H9 (cell line): ENCODE measurements around the gene CMSS1. TPM values are rescaled to one million over a fixed set of nuclear protein-coding genes. Genes with fewer than 3 reads are reported as not detected.

Experiments used
- DNase-seq: peaks from one replicate; pipeline ENCODE4 v3.0.0-alpha.2; 2017
- H2AFZ ChIP-seq: one replicate; pipeline ENCODE4 v1.6.1; 2013; ENCODE audit warnings: mild to moderate bottlenecking, low read length, control low read depth, moderate library complexity
- H2AK5ac ChIP-seq: 2 replicates; pipeline ENCODE4 v1.6.1; 2013; ENCODE audit warnings: low read length, control low read depth, mixed read lengths; ENCODE audit not compliant: insufficient read length
- H2BK120ac ChIP-seq: one replicate; pipeline ENCODE4 v1.6.1; 2013; ENCODE audit warnings: low read depth, mild to moderate bottlenecking, low read length, control low read depth, inconsistent platforms; ENCODE audit not compliant: poor library complexity, severe bottlenecking
- H2BK12ac ChIP-seq: 2 replicates; pipeline ENCODE4 v1.6.1; 2013; ENCODE audit warnings: low read length, control low read depth, mixed read lengths, low read depth; ENCODE audit not compliant: insufficient read length
- H2BK15ac ChIP-seq: 2 replicates; pipeline ENCODE4 v1.6.1; 2013; ENCODE audit warnings: low read depth, low read length, control low read depth
- H2BK20ac ChIP-seq: one replicate; pipeline ENCODE4 v1.6.1; 2013; ENCODE audit warnings: low read depth, mild to moderate bottlenecking, low read length, control low read depth, inconsistent platforms; ENCODE audit not compliant: poor library complexity, severe bottlenecking
- H2BK5ac ChIP-seq: 2 replicates; pipeline ENCODE4 v1.6.1; 2013; ENCODE audit warnings: low read length, control low read depth, mixed read lengths; ENCODE audit not compliant: insufficient read length
- H3K14ac ChIP-seq: 2 replicates; pipeline ENCODE4 v1.6.1; 2013; ENCODE audit warnings: low read length, control low read depth; ENCODE audit not compliant: insufficient read depth
- H3K18ac ChIP-seq: 2 replicates; pipeline ENCODE4 v1.6.1; 2013; ENCODE audit warnings: low read depth, mild to moderate bottlenecking, mixed read lengths, low read length, control low read depth; ENCODE audit not compliant: insufficient read length
- H3K23ac ChIP-seq: 2 replicates; pipeline ENCODE4 v1.6.1; 2013; ENCODE audit warnings: low read length, control low read depth, mixed read lengths, low read depth; ENCODE audit not compliant: insufficient read length
- H3K23me2 ChIP-seq: 2 replicates; pipeline ENCODE4 v1.6.1; 2013; ENCODE audit warnings: low read depth, mild to moderate bottlenecking, mixed read lengths, low read length, control low read depth; ENCODE audit not compliant: insufficient read length, poor library complexity, severe bottlenecking
- H3K27ac ChIP-seq: 2 replicates; pipeline ENCODE4 v1.5.1; 2013; ENCODE audit warnings: low read length, control low read depth, mixed read lengths, low read depth; ENCODE audit not compliant: insufficient read length
- H3K27me3 ChIP-seq: 2 replicates; pipeline ENCODE4 v1.6.1; 2013; ENCODE audit warnings: low read length, control low read depth, inconsistent platforms; ENCODE audit not compliant: insufficient read depth
- H3K4ac ChIP-seq: 2 replicates; pipeline ENCODE4 v1.6.1; 2013; ENCODE audit warnings: low read depth, mild to moderate bottlenecking, control low read depth, inconsistent platforms, low read length, moderate library complexity
- H3K4me1 ChIP-seq: 2 replicates; pipeline ENCODE4 v1.6.1; 2013; ENCODE audit warnings: low read length, control low read depth, inconsistent platforms; ENCODE audit not compliant: insufficient read depth
- H3K4me2 ChIP-seq: 2 replicates; pipeline ENCODE4 v1.6.1; 2013; ENCODE audit warnings: low read length, control low read depth, mixed read lengths; ENCODE audit not compliant: insufficient read length, insufficient read depth
- H3K56ac ChIP-seq: 2 replicates; pipeline ENCODE4 v1.6.1; 2013; ENCODE audit warnings: low read depth, mild to moderate bottlenecking, mixed read lengths, low read length, control low read depth; ENCODE audit not compliant: insufficient read length
- H3K79me1 ChIP-seq: 2 replicates; pipeline ENCODE4 v1.6.1; 2013; ENCODE audit warnings: low read depth, mild to moderate bottlenecking, moderate library complexity, low read length, control low read depth, inconsistent platforms; ENCODE audit not compliant: insufficient read depth, poor library complexity, severe bottlenecking
- H3K79me2 ChIP-seq: 2 replicates; pipeline ENCODE4 v1.6.1; 2013; ENCODE audit warnings: low read length, control low read depth, inconsistent platforms; ENCODE audit not compliant: insufficient read depth
- H3K9ac ChIP-seq: 2 replicates; pipeline ENCODE4 v1.6.1; 2013; ENCODE audit warnings: low read length, control low read depth, mixed read lengths; ENCODE audit not compliant: insufficient read length; ENCODE audit errors: extremely low read depth
- H3K9me3 ChIP-seq: one replicate; pipeline ENCODE4 v1.6.1; 2013; ENCODE audit warnings: low read depth, low read length, inconsistent platforms; ENCODE audit not compliant: control insufficient read depth
- H3T11ph ChIP-seq: one replicate; pipeline ENCODE4 v1.6.1; 2013; ENCODE audit warnings: mild to moderate bottlenecking, low read length, control low read depth, inconsistent platforms
- H4K20me1 ChIP-seq: one replicate; pipeline ENCODE4 v1.6.1; 2013; ENCODE audit not compliant: control insufficient read depth, insufficient read length, insufficient read depth
- H4K5ac ChIP-seq: 2 replicates; pipeline ENCODE4 v1.6.1; 2013; ENCODE audit warnings: low read depth, mild to moderate bottlenecking, mixed read lengths, low read length, control low read depth; ENCODE audit not compliant: insufficient read length
- H4K8ac ChIP-seq: replicated peaks from 2 replicates; pipeline ENCODE4 v1.6.1; 2013; ENCODE audit warnings: low read length, control low read depth, mixed read lengths, low read depth; ENCODE audit not compliant: insufficient read length
- H4K91ac ChIP-seq: 2 replicates; pipeline ENCODE4 v1.6.1; 2013; ENCODE audit warnings: low read depth, mild to moderate bottlenecking, moderate library complexity, mixed read lengths, low read length, control low read depth; ENCODE audit not compliant: insufficient read length
- H3K27ac Mint-ChIP-seq, 3 experiments: 2 replicates in 2 of 3; 3 replicates in 1 of 3; pipeline ENCODE4 v1.8.0; 2020 to 2021; ENCODE audit warnings: mixed read lengths in 3 of 3, mild to moderate bottlenecking in 1 of 3, moderate library complexity in 1 of 3
- H3K27me3 Mint-ChIP-seq: 2 replicates; pipeline ENCODE4 v1.8.0; 2021; ENCODE audit warnings: low read depth, mild to moderate bottlenecking, moderate library complexity, mixed read lengths
- H3K36me3 Mint-ChIP-seq, 3 experiments: 2 replicates in 2 of 3; 3 replicates in 1 of 3; pipeline ENCODE4 v1.8.0; 2020 to 2021; ENCODE audit warnings: low read depth in 3 of 3, mixed read lengths in 3 of 3; ENCODE audit not compliant: insufficient read depth in 1 of 3
- H3K4me1 Mint-ChIP-seq, 2 experiments: 2 replicates each; pipeline ENCODE4 v1.8.0; 2020; ENCODE audit warnings: mixed read lengths in 2 of 2
- H3K4me3 Mint-ChIP-seq, 2 experiments: 2 replicates in 1 of 2; 3 replicates in 1 of 2; pipeline ENCODE4 v1.8.0; 2020 to 2021; ENCODE audit warnings: mild to moderate bottlenecking in 2 of 2, mixed read lengths in 2 of 2, moderate library complexity in 1 of 2
- H3K9me3 Mint-ChIP-seq, 2 experiments: 2 replicates in 1 of 2; 3 replicates in 1 of 2; pipeline ENCODE4 v1.8.0; 2020; ENCODE audit warnings: mild to moderate bottlenecking in 2 of 2, mixed read lengths in 2 of 2, moderate library complexity in 1 of 2
- WGBS: extraction: QIAGEN DNeasy Blood & Tissue Kit; methylation state at CpG from one replicate; pipeline ENCODE4 v1.1.7; 2013; ENCODE audit warnings: missing lambda C conversion rate, low lambda C conversion rate, mixed read lengths; ENCODE audit not compliant: insufficient read length; ENCODE audit errors: extremely low coverage; 5-methylcytosine and 5-hydroxymethylcytosine counted together
- total RNA-seq: library from RNA; stranded (reverse); gene quantifications from 2 replicates; pipeline ENCODE4 v1.2.1, GENCODE V29; 2021
- TF ChIP-seq, protein P1 (sequence below): fragments of 200-600 bp; sonication (generic); conservative IDR thresholded peaks from 3 replicates; pipeline ENCODE4 v1.8.0; 2021; ENCODE audit warnings: antibody characterized with exemption, mild to moderate bottlenecking

Gene CMSS1
- total RNA-seq, 1 experiment from 2014 or later: 61.8 TPM

DNA sequence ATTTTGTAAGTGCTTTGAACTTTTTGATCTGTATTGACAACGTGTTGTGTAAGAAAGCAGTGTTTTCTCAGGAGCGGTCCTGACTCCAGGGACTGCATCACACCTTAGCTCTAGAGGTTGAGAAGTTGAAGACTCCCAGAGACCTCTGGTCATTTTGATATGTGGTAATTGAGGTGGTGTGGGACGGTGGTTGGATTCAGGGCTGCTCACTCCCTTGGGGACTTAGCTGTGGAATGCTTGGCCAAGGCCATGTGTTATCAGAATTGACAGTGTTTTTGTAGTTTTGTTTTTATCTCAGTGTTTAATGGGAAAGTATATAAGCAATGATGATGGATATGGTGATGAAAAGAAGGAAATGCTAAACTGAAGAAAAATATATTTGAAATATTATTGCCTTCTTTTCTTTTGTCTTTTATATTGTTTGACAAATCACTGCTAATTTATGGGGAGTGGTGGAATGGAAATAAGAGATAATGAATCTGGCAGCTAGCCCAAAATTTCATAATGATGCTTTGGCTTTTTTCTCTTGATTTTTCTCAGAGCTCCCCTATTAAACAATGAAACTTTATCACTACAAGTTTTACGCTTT, 16.0 kb downstream of the CMSS1 start:
- H2BK5ac ChIP-seq: no peak overlapping the region
- TF ChIP-seq, protein P1, sequence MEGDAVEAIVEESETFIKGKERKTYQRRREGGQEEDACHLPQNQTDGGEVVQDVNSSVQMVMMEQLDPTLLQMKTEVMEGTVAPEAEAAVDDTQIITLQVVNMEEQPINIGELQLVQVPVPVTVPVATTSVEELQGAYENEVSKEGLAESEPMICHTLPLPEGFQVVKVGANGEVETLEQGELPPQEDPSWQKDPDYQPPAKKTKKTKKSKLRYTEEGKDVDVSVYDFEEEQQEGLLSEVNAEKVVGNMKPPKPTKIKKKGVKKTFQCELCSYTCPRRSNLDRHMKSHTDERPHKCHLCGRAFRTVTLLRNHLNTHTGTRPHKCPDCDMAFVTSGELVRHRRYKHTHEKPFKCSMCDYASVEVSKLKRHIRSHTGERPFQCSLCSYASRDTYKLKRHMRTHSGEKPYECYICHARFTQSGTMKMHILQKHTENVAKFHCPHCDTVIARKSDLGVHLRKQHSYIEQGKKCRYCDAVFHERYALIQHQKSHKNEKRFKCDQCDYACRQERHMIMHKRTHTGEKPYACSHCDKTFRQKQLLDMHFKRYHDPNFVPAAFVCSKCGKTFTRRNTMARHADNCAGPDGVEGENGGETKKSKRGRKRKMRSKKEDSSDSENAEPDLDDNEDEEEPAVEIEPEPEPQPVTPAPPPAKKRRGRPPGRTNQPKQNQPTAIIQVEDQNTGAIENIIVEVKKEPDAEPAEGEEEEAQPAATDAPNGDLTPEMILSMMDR: no peak
- H2BK120ac ChIP-seq: no peak overlapping the region
- no peak overlapping the region for H3K9ac ChIP-seq
- peaks cover 3% of the 10 kb centered on the region; the same call in 1 of the 2 replicates for H3K79me2 ChIP-seq
- Mint-ChIP-seq H3K4me1 (peaks cover under 1 to 5% of the 10 kb centered on the region in 2 experiments; a peak in 3 of 4 replicates), H3K27ac (no peak overlapping the region), H3K27me3 (no peaks in the 10 kb centered on the region), H3K4me3 (no peak overlapping the region), H3K9me3 (no peaks in the 10 kb centered on the region), H3K36me3 (no peaks in the 10 kb centered on the region; a peak in 1 of 7 replicates)
- H3K23me2 ChIP-seq: no peaks in the 10 kb centered on the region
- DNase-seq: no peak
- H4K20me1 ChIP-seq: no peaks in the 10 kb centered on the region
- H3K27ac ChIP-seq: no peak overlapping the region
- no peak overlapping the region for H3T11ph ChIP-seq
- no peak overlapping the region for H3K56ac ChIP-seq
- no peak overlapping the region for H4K8ac ChIP-seq
- no peak overlapping the region for H2BK20ac ChIP-seq
- no peak overlapping the region for H3K14ac ChIP-seq
- H3K79me1 ChIP-seq: peaks cover 6% of the 10 kb centered on the region
- H4K5ac ChIP-seq: no peak overlapping the region
- H3K4me2 ChIP-seq: no peak overlapping the region
- no peak overlapping the region for H2BK12ac ChIP-seq
- no CpG with 5 or more reads among the region's 4 CpGs for WGBS
- no peak overlapping the region for H3K23ac ChIP-seq
- H2AK5ac ChIP-seq: no peak overlapping the region
- H4K91ac ChIP-seq: no peak overlapping the region
- no peaks in the 10 kb centered on the region for H3K9me3 ChIP-seq
- no peak overlapping the region for H3K18ac ChIP-seq
- H3K4ac ChIP-seq: no peak overlapping the region
- H3K4me1 ChIP-seq: no peaks in the 10 kb centered on the region
- no peak overlapping the region for H2AFZ ChIP-seq
- H3K27me3 ChIP-seq: no peaks in the 10 kb centered on the region
- no peak overlapping the region for H2BK15ac ChIP-seq
